GM12878 (cell line): ENCODE measurements around the gene TARBP1. TPM values are rescaled to one million over a fixed set of nuclear protein-coding genes. Genes with fewer than 3 reads are reported as not detected.

ENCODE experiments used
- ATAC-seq: fragments of 200-7000 bp; cut with Tn5 transposase; 3 replicates; pipeline ENCODE4 v1.9.1; 2020; ENCODE audit warnings: mild to moderate bottlenecking, moderate library complexity
- BruUV-seq: library from RNA; stranded (reverse); fragments of 400-500 nt; replicated peaks from 2 replicates; lab custom pipeline; 2021; lab: Mats Ljungman, UMichigan
- CTCF ChIA-PET: fragments of 300-600 bp; sonication (Branson Sonifier 250); formaldehyde crosslinking; extraction: SDS; loops from one replicate; lab custom pipeline; 2021; ENCODE audit warnings: inconsistent platforms; lab: Yijun Ruan, JAX
- POLR2A ChIA-PET: fragments of 350-600 bp; formaldehyde crosslinking; extraction: SDS; loops from one replicate; lab custom pipeline; 2021; ENCODE audit warnings: inconsistent platforms; lab: Charles Lee
- RAD21 ChIA-PET: fragments of 300-600 bp; sonication (Branson Sonifier 250); formaldehyde crosslinking; loops from one replicate; lab custom pipeline; 2023; ENCODE audit warnings: antibody characterized with exemption; ENCODE audit not compliant: unreplicated experiment; lab: Charles Lee
- SMC1A ChIA-PET: fragments of 300-600 bp; sonication (Branson Sonifier 250); formaldehyde crosslinking; loops from one replicate; lab custom pipeline; 2023; ENCODE audit not compliant: unreplicated experiment, uncharacterized antibody; lab: Charles Lee
- DNase-seq: peaks from one replicate; pipeline ENCODE4 v3.0.0-alpha.2; 2011; ENCODE audit warnings: low read depth, low spot score
- FAIRE-seq: peaks from 3 replicates; lab custom pipeline; 2011; peaks lifted over from hg19 to GRCh38; lab: Jason Lieb, UNC
- H2AFZ ChIP-seq: 2 replicates; pipeline ENCODE4 v1.6.0; 2011; ENCODE audit warnings: low read depth, low read length, control low read depth; ENCODE audit not compliant: control insufficient read depth
- H3K27ac ChIP-seq: 2 replicates; pipeline ENCODE4 v1.5.1; 2011; ENCODE audit warnings: control low read depth; ENCODE audit not compliant: control insufficient read depth, insufficient read depth
- H3K27me3 ChIP-seq, 2 experiments: replicated peaks in 1 of 2; 2 replicates each; pipeline versions ENCODE4 v1.6.0 to v1.6.1; 2011; ENCODE audit warnings: low read length in 1 of 2; ENCODE audit not compliant: control insufficient read depth in 2 of 2, insufficient read depth in 2 of 2
- H3K36me3 ChIP-seq, 2 experiments: 2 replicates each; pipeline ENCODE4 v1.5.1; 2011; ENCODE audit warnings: low read length in 1 of 2; ENCODE audit not compliant: control insufficient read depth in 2 of 2, insufficient read depth in 2 of 2
- H3K4me1 ChIP-seq: 2 replicates; pipeline ENCODE4 v1.6.1; 2011; ENCODE audit warnings: mild to moderate bottlenecking, low read length, moderate library complexity, mixed read lengths; ENCODE audit not compliant: control insufficient read depth, insufficient read depth
- H3K4me2 ChIP-seq: 2 replicates; pipeline ENCODE4 v1.6.0; 2011; ENCODE audit warnings: control low read depth; ENCODE audit not compliant: control insufficient read depth, insufficient read depth
- H3K4me3 ChIP-seq: fragments of 200-600 bp; sonication (generic); 2 replicates; pipeline ENCODE4 v1.5.1; 2016
- H3K79me2 ChIP-seq: 2 replicates; pipeline ENCODE4 v1.6.0; 2011; ENCODE audit warnings: low read length; ENCODE audit not compliant: control insufficient read depth, insufficient read depth
- H3K9ac ChIP-seq: 2 replicates; pipeline ENCODE4 v1.8.0; 2011; ENCODE audit warnings: low read length, control low read depth, mixed read lengths; ENCODE audit not compliant: control insufficient read depth, insufficient read depth
- H3K9me3 ChIP-seq: replicated peaks from 3 replicates; pipeline ENCODE4 v1.5.1; 2011; ENCODE audit warnings: mild to moderate bottlenecking, low read length; ENCODE audit not compliant: control insufficient read depth, insufficient read depth
- H4K20me1 ChIP-seq: 2 replicates; pipeline ENCODE4 v1.6.0; 2011; ENCODE audit not compliant: control insufficient read depth, insufficient read depth
- ASH2L ChIP-seq: fragments of 300-600, 200-600 bp; sonication (generic); IDR thresholded peaks from 2 replicates; pipeline ENCODE4 v1.6.1; 2017; ENCODE audit warnings: low read depth, mild to moderate bottlenecking, borderline replicate concordance
- CBX5 ChIP-seq: sonication (generic); IDR thresholded peaks from 2 replicates; pipeline ENCODE4 v1.6.1; 2016; ENCODE audit warnings: low read depth, moderate library complexity, mild to moderate bottlenecking, inconsistent platforms
- CHD4 ChIP-seq: fragments of 200-600 bp; sonication (generic); IDR thresholded peaks from 2 replicates; pipeline ENCODE4 v1.6.1; 2016; ENCODE audit warnings: mild to moderate bottlenecking
- ELK1 ChIP-seq: IDR thresholded peaks from 2 replicates; pipeline ENCODE4 v1.6.1; 2012; ENCODE audit warnings: low read depth, low read length, improper control_type of control experiment
- EP300 ChIP-seq, 2 experiments: fragments of 150-350 bp in 1 of 2; IDR thresholded peaks; 2 replicates each; pipeline ENCODE4 v1.6.1; 2011 to 2012; ENCODE audit warnings: low read depth in 2 of 2, low read length in 2 of 2, borderline replicate concordance in 1 of 2, improper control_type of control experiment in 1 of 2, inconsistent platforms in 1 of 2; ENCODE audit not compliant: control insufficient read depth in 1 of 2
- KDM1A ChIP-seq: fragments of 200-600 bp; sonication (generic); IDR thresholded peaks from 2 replicates; pipeline ENCODE4 v1.6.1; 2016; ENCODE audit warnings: borderline replicate concordance
- KLF5 ChIP-seq: fragments of 450-650 bp; IDR thresholded peaks from 2 replicates; pipeline ENCODE4 v1.6.1; 2014; ENCODE audit warnings: mild to moderate bottlenecking; ENCODE audit not compliant: partially characterized antibody
- MEF2A ChIP-seq: IDR thresholded peaks from 2 replicates; pipeline ENCODE4 v1.6.1; 2011; ENCODE audit warnings: low read depth, mild to moderate bottlenecking, low read length, moderate library complexity; ENCODE audit not compliant: insufficient read depth
- MTA3 ChIP-seq: IDR thresholded peaks from 2 replicates; pipeline ENCODE4 v1.6.1; 2012; ENCODE audit warnings: low read length, inconsistent platforms, borderline replicate concordance
- NFXL1 ChIP-seq: fragments of 450-650 bp; IDR thresholded peaks from 2 replicates; pipeline ENCODE4 v1.6.1; 2017; ENCODE audit warnings: antibody characterized with exemption, mild to moderate bottlenecking, borderline replicate concordance
- PAX5 ChIP-seq: IDR thresholded peaks from 2 replicates; pipeline ENCODE4 v1.6.1; 2011; ENCODE audit warnings: low read depth, low read length, borderline replicate concordance
- RBBP5 ChIP-seq: fragments of 200-600 bp; sonication (generic); conservative IDR thresholded peaks from 2 replicates; pipeline ENCODE4 v1.6.1; 2016
- WRNIP1 ChIP-seq: IDR thresholded peaks from 2 replicates; pipeline ENCODE4 v1.6.1; 2011; ENCODE audit warnings: low read depth, low read length, improper control_type of control experiment, borderline replicate concordance
- YY1 ChIP-seq: IDR thresholded peaks from 2 replicates; pipeline ENCODE4 v1.6.1; 2011; ENCODE audit warnings: low read depth, mild to moderate bottlenecking, low read length
- ZNF274 ChIP-seq: IDR thresholded peaks from one replicate; pipeline ENCODE4 v1.8.0; 2011; ENCODE audit not compliant: insufficient read length, insufficient read depth
- ZNF622 ChIP-seq: fragments of 450-650 bp; IDR thresholded peaks from 2 replicates; pipeline ENCODE4 v1.6.1; 2017; ENCODE audit warnings: mild to moderate bottlenecking, inconsistent platforms
- in situ Hi-C: fragments of 300-500 bp; cut with MboI; formaldehyde crosslinking; loops from 9 replicates; pipeline ENCODE4 v1.14.3; 2018; ENCODE audit warnings: mixed read lengths
- intact Hi-C: fragments of 100-400 bp; cut with micrococcal nuclease; formaldehyde crosslinking; loops from one replicate; pipeline ENCODE4 v1.14.2; 2022; ENCODE audit not compliant: unreplicated experiment
- polyA plus RNA-seq, 11 experiments: library from polyadenylated mRNA; depleted of rRNA in 4 of 11; unstranded in 6 of 11; stranded (reverse) in 5 of 11; fragments of >200 nt; fragmentation: Nextera tagmentation in 4 of 11; fragmentation: Illumina TruSeq in 1 of 11; extraction: Ambion mirVana in 4 of 11; extraction: Trizol in 1 of 11; gene quantifications; 1 replicate in 1 of 11; 2 replicates in 10 of 11; pipeline versions ENCODE4 v1.2.1 to v1.2.3, GENCODE V29; 2011 to 2016; ENCODE audit warnings: inconsistent platforms in 2 of 11, missing spikeins in 2 of 11, low read depth in 1 of 11
- total RNA-seq, 4 experiments: library from RNA; depleted of rRNA in 3 of 4; stranded (reverse); fragments of >200 nt in 3 of 4; fragmentation: Illumina TruSeq in 1 of 4; extraction: Trizol in 1 of 4; gene quantifications; 2 replicates each; pipeline versions ENCODE4 v1.2.1 to v1.2.3, GENCODE V29; 2013 to 2021
- TF ChIP-seq, protein P1 (sequence below): fragments of 450-650 bp; conservative IDR thresholded peaks from 2 replicates; pipeline ENCODE4 v1.6.1; 2017; ENCODE audit warnings: mild to moderate bottlenecking, moderate library complexity
- TF ChIP-seq, protein P2 (sequence below): fragments of 450-650 bp; IDR thresholded peaks from 2 replicates; pipeline ENCODE4 v1.6.1; 2017; ENCODE audit warnings: low read depth, mild to moderate bottlenecking, moderate library complexity

TARBP1 gene
- total and polyA plus RNA-seq, 10 of the 15 experiments (the other 5 are each of a cell fraction or from before 2014, with no cell fraction given) = 10.8 to 94.4 (median 35.3) TPM

- TF ChIP-seq ELK1 = no peak
Measured at GRCh38 chr1:234401658-234402057, 77.3 kb downstream of the TARBP1 start (continued).

- peak overlapping the region; percentile 67 for H3K4me2 ChIP-seq
- H3K79me2 ChIP-seq = no peaks in the 10 kb centered on the region; the same call in 1 of the 2 replicates
- H2AFZ ChIP-seq = peak overlapping the region; percentile 70
- no peaks in the 10 kb centered on the region for H3K9me3 ChIP-seq
- H3K27me3 ChIP-seq = no peaks in the 10 kb centered on the region
- SMC1A ChIA-PET = no interaction called here
- POLR2A ChIA-PET = no interaction called here
- DNase-seq (peak; percentile 33), ATAC-seq (peak; percentile 64), FAIRE-seq (peak; percentile 49)
- H3K4me1 ChIP-seq = peaks cover 20% of the 10 kb centered on the region
- peak overlapping the region; percentile 68 for H3K27ac ChIP-seq
- H3K4me3 ChIP-seq = peak overlapping the region; percentile 35
- CTCF ChIA-PET = no interaction called here
- H3K9ac ChIP-seq = no peak overlapping the region; the same call in 1 of the 2 replicates
- H3K36me3 ChIP-seq = peaks cover 2 to 3% of the 10 kb centered on the region in 2 experiments; a peak in 2 of 4 replicates
- in situ Hi-C loops = no loop called here
- no peaks in the 10 kb centered on the region for H4K20me1 ChIP-seq
- RAD21 ChIA-PET = no interaction called here
- intact Hi-C loops = no loop called here
- BruUV-seq = no TSS peak
- TF ChIP-seq ZNF274 (no peak), NFXL1 (no peak), ZNF622 (no peak), WRNIP1 (no peak), RBBP5 (no peak), KLF5 (no peak), CHD4 (no peak), EP300 (IDR thresholded peaks at IDR 0.05; ENCODE audit: borderline replicate concordance in 1 of 2, control insufficient read depth in 1 of 2, low read depth in 2 of 2, low read length in 2 of 2) (peak in 1 of 2 experiments; percentile 38; a peak in 1 of 4 replicates), CBX5 (no peak), MEF2A (no peak), MTA3 (no peak), YY1 (no peak), PAX5 (no peak), ASH2L (peak; percentile 55; the same call in 1 of the 2 replicates), KDM1A (no peak)
- TF ChIP-seq, protein P1, sequence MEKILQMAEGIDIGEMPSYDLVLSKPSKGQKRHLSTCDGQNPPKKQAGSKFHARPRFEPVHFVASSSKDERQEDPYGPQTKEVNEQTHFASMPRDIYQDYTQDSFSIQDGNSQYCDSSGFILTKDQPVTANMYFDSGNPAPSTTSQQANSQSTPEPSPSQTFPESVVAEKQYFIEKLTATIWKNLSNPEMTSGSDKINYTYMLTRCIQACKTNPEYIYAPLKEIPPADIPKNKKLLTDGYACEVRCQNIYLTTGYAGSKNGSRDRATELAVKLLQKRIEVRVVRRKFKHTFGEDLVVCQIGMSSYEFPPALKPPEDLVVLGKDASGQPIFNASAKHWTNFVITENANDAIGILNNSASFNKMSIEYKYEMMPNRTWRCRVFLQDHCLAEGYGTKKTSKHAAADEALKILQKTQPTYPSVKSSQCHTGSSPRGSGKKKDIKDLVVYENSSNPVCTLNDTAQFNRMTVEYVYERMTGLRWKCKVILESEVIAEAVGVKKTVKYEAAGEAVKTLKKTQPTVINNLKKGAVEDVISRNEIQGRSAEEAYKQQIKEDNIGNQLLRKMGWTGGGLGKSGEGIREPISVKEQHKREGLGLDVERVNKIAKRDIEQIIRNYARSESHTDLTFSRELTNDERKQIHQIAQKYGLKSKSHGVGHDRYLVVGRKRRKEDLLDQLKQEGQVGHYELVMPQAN = no peak
- TF ChIP-seq, protein P2, sequence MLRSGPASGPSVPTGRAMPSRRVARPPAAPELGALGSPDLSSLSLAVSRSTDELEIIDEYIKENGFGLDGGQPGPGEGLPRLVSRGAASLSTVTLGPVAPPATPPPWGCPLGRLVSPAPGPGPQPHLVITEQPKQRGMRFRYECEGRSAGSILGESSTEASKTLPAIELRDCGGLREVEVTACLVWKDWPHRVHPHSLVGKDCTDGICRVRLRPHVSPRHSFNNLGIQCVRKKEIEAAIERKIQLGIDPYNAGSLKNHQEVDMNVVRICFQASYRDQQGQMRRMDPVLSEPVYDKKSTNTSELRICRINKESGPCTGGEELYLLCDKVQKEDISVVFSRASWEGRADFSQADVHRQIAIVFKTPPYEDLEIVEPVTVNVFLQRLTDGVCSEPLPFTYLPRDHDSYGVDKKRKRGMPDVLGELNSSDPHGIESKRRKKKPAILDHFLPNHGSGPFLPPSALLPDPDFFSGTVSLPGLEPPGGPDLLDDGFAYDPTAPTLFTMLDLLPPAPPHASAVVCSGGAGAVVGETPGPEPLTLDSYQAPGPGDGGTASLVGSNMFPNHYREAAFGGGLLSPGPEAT = no peak
Measured at GRCh38 chr1:234400773-234401172, 78.2 kb downstream of the TARBP1 start.
